GM04504 (cell line): ENCODE data around the gene OR52E2.
"Not testable (repeated sequence)": the region's sequence is repeated elsewhere in the genome, so short reads cannot be mapped to it uniquely, and the experiment has no call there.

ENCODE experiments used
- DNase-seq: peaks from one replicate; pipeline ENCODE4 v3.0.0-alpha.2; 2012; ENCODE audit warnings: low read depth

Gene OR52E2

GRCh38 chr11:5059391-5059790, at the start of gene OR52E2:
Gene OR52E2 (minus strand): TSS chr11:5059627. CDS start chr11:5059627, 0 bp downstream.
- no peak for DNase-seq

- no peak for DNase-seq
These were observed 47.9 kb upstream of the OR52E2 start for GRCh38 chr11:5107285-5107684.

- DNase-seq: no peak
These were observed 43.6 kb upstream of the OR52E2 start for GRCh38 chr11:5103066-5103465.

GRCh38 chr11:5102246-5102645, 42.8 kb upstream of the OR52E2 start:
- no peak for DNase-seq

- no peak for DNase-seq
These were observed 36.6 kb upstream of the OR52E2 start for GRCh38 chr11:5096011-5096410.

GRCh38 chr11:5092821-5093585, 33.6 kb upstream of the OR52E2 start:
- DNase-seq: no peak

- no peak for DNase-seq
These were observed 31.2 kb upstream of the OR52E2 start for GRCh38 chr11:5090668-5091067.

GRCh38 chr11:5088556-5088955, 29.1 kb upstream of the OR52E2 start:
- DNase-seq: no peak

GRCh38 chr11:5083602-5084001, 24.2 kb upstream of the OR52E2 start:
- no peak for DNase-seq

- no peak for DNase-seq
These were observed 22.0 kb upstream of the OR52E2 start for GRCh38 chr11:5081405-5081804.

GRCh38 chr11:5071799-5072198, 12.4 kb upstream of the OR52E2 start:
- no peak for DNase-seq

GRCh38 chr11:5069272-5069671, 9.8 kb upstream of the OR52E2 start, which contains the start of gene OR52E1:
Gene OR52E1 (plus strand): TSS chr11:5069572.
- DNase-seq: no peak

GRCh38 chr11:5065027-5065426, 5.6 kb upstream of the OR52E2 start:
- no peak for DNase-seq

GRCh38 chr11:5058679-5059078, 748 bp downstream of the OR52E2 start:
- not testable (repeated sequence) for DNase-seq

- DNase-seq: no peak
These were observed 12.6 kb downstream of the OR52E2 start for GRCh38 chr11:5046754-5047330.

- DNase-seq: no peak
These were observed 13.2 kb downstream of the OR52E2 start, which contains the start of gene OR52J3 for GRCh38 chr11:5046226-5046625. Gene OR52J3 (plus strand): TSS chr11:5046526. CDS start chr11:5046526, 0 bp downstream.

- DNase-seq: no peak
These were observed 16.0 kb downstream of the OR52E2 start for GRCh38 chr11:5043380-5043779.

GRCh38 chr11:5042091-5042490, 17.3 kb downstream of the OR52E2 start:
- DNase-seq: no peak

- no peak for DNase-seq
These were observed 18.6 kb downstream of the OR52E2 start for GRCh38 chr11:5040876-5041275.

GRCh38 chr11:5038341-5038740, 21.1 kb downstream of the OR52E2 start:
- no peak for DNase-seq

GRCh38 chr11:5037926-5038325, 21.5 kb downstream of the OR52E2 start:
- no peak for DNase-seq

- DNase-seq: no peak
These were observed 22.8 kb downstream of the OR52E2 start for GRCh38 chr11:5036669-5037068.

GRCh38 chr11:5021996-5022395, 37.4 kb downstream of the OR52E2 start:
- no peak for DNase-seq

- DNase-seq: no peak
These were observed 46.4 kb downstream of the OR52E2 start for GRCh38 chr11:5013012-5013411.
